ENCODE measurements around the gene ZDHHC18.

The ZDHHC18 gene

DNA sequence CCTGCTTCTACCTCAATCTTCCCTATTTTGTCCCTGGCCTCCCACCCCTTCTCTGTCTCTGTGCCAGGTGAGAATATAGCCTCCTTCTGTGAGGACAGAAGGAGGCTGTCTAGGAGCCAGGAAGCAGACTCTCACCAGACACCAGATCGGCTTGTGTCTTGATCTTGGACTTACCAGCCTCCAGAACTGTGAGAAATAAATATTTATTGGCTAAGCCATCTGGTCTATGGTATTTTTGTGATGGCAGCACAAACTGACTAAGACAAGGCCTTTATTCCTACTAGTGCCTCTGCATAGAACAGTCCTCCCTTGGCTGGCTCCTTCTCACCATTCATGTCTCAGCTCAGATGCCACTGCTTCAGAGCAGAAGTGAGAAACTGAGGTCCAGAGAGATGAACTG is 61.7 kb downstream of the ZDHHC18 start:
- H3K4me1 ChIP-seq (ENCODE audit: control insufficient read depth, insufficient read depth, low read length): peaks cover 15% of the 10 kb centered on the region
- H3K36me3 ChIP-seq (ENCODE audit: control insufficient read depth, insufficient read depth, low read length, severe bottlenecking): peaks cover 58% of the 10 kb centered on the region
- no peaks in the 10 kb centered on the region for H3K27me3 ChIP-seq (replicated peaks; ENCODE audit: control insufficient read depth, insufficient read depth, low read length)
- no peaks in the 10 kb centered on the region for H3K9me3 ChIP-seq (ENCODE audit: control insufficient read depth, low read length)
- H3K9ac ChIP-seq (ENCODE audit: low read length): peak overlapping the region; percentile 97
- no peak overlapping the region for H3K4me3 ChIP-seq (ENCODE audit: low read length)
- DNase-seq (ENCODE audit: low read depth): no peak

DNA sequence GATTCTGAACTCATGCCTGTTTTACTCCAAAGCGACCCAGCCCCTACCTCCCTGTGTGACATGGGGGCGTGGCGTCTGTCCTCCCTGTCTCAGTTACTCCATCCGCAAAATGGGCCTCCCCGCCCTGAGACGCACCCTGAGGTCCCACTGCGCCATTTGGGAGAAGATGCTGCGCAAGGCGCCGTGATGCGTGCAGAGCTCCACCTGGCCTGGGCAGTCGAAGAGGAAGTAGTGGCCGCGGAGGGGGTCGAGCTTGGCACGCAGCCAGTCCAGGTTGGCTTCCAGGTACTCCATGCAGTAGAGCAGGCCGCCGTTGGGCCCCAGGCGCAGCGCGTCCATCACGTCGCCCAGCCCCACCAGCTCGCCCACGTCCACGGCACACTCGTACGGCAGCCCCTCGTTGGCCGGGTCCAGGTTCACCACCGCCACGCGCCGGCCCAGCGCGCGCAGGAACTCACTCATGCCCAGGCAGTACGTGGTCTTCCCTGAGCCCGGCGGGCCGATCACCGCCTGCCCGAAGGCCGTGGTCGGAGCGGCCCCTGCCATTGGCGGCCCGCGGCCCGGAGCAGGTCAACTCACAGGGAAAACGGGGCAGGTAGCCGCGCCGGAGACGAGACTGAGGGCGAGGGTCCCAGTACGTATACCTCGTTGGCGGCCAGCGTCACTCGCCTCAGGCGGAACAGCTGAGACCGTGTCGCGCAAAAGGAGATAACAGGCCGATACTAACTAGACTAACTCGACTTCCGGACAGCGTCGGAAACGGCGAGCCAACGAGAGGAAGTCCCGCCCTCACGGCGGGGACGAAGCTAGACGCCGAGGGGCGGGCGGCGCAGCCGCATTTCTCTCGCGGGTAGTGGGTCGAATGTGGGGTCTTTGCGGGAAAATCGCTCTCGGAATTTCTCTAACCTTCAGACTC is 63.3 kb downstream of the ZDHHC18 start, which contains the start of gene GPN2:
Gene GPN2, minus strand, starts transcription at position 733 of the 916 bp plus-strand sequence. Its CDS starts 187 bp downstream, at position 546.
- Histone ChIP-seq H3K4me3 (ENCODE audit: low read length) (peak within 1 kb of the TSS; percentile 94), H3K9ac (ENCODE audit: low read length) (peak within 1 kb of the TSS; percentile 97), H3K4me1 (ENCODE audit: control insufficient read depth, insufficient read depth, low read length) (peaks cover 15% of the 10 kb centered on the region), H3K27me3 (replicated peaks; ENCODE audit: control insufficient read depth, insufficient read depth, low read length) (no peaks in the 10 kb centered on the region), H3K9me3 (ENCODE audit: control insufficient read depth, low read length) (no peaks in the 10 kb centered on the region), H3K36me3 (ENCODE audit: control insufficient read depth, insufficient read depth, low read length, severe bottlenecking) (peaks cover 58% of the 10 kb centered on the region)
- peak; percentile 90 for DNase-seq (ENCODE audit: low read depth)

DNA sequence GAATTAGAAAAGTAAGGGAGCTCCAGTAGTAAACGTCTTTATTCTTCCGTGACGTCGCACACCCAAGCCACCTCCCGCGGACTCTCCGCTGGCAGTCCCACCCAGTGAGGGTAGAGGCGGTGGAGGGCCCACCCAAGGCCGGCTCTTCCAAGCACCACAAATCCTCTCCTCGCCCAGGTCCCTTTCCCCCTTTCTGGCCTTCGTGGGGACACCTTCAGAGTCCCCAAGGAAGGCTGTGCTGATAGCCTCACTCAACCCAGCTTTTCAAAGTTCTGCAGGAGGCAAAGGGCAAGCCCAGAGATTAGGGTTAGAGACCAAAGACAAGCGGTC is 63.9 kb downstream of the ZDHHC18 start:
- peak overlapping the region; percentile 94 for H3K4me3 ChIP-seq (ENCODE audit: low read length)
- no peaks in the 10 kb centered on the region for H3K27me3 ChIP-seq (replicated peaks; ENCODE audit: control insufficient read depth, insufficient read depth, low read length)
- peaks cover 15% of the 10 kb centered on the region for H3K4me1 ChIP-seq (ENCODE audit: control insufficient read depth, insufficient read depth, low read length)
- H3K9ac ChIP-seq (ENCODE audit: low read length): peak overlapping the region; percentile 97
- DNase-seq (ENCODE audit: low read depth): no peak
- no peaks in the 10 kb centered on the region for H3K9me3 ChIP-seq (ENCODE audit: control insufficient read depth, low read length)
- peaks cover 58% of the 10 kb centered on the region for H3K36me3 ChIP-seq (ENCODE audit: control insufficient read depth, insufficient read depth, low read length, severe bottlenecking)

DNA sequence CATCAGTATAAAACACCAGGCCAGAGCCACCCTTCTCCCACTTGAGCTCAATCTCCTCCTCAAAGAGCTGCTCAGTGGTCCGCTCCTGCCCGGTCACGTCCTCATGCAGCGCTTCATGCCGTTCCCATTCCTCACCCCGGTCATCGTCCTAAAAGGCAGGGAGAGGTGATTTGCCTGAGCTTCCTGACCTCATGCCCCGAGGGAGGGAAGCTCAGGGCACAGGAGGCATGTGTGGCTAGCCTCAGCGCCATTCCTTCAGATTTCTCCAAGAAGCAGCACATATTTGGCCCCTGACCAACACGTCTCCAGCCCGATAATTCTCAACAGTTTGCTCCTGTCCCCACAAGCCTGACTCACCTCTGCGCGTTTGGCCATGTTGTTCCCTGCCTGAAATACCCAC is 67.8 kb downstream of the ZDHHC18 start:
- Histone ChIP-seq H3K27me3 (replicated peaks; ENCODE audit: control insufficient read depth, insufficient read depth, low read length) (no peaks in the 10 kb centered on the region), H3K4me3 (ENCODE audit: low read length) (no peak overlapping the region), H3K4me1 (ENCODE audit: control insufficient read depth, insufficient read depth, low read length) (peaks cover 15% of the 10 kb centered on the region), H3K9me3 (ENCODE audit: control insufficient read depth, low read length) (no peaks in the 10 kb centered on the region), H3K9ac (ENCODE audit: low read length) (no peak overlapping the region), H3K36me3 (ENCODE audit: control insufficient read depth, insufficient read depth, low read length, severe bottlenecking) (peaks cover 52% of the 10 kb centered on the region)
- DNase-seq (ENCODE audit: low read depth): no peak

DNA sequence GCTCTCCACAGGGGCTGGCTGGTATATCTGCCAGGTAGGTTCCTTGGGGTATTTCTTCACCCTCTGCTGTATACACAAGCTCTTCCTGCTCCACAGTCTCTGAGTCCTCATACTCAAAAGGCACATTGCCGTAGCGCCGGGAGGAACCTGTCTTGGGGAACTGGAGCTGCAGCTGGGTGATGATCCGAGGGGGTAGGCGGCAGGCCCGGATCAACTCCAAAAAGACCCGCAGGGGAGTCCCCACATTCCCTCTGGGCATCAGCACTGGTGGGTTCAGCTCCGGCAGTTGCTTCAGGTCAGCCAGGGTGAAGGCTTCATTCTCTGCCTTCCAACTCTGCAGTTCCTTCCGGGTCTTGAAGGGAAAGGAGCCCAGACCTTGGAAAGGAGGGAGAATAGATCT is 70.9 kb downstream of the ZDHHC18 start:
- Histone ChIP-seq H3K4me3 (ENCODE audit: low read length) (no peak overlapping the region), H3K27me3 (replicated peaks; ENCODE audit: control insufficient read depth, insufficient read depth, low read length) (no peaks in the 10 kb centered on the region), H3K36me3 (ENCODE audit: control insufficient read depth, insufficient read depth, low read length, severe bottlenecking) (peaks cover 46% of the 10 kb centered on the region), H3K9me3 (ENCODE audit: control insufficient read depth, low read length) (no peaks in the 10 kb centered on the region), H3K9ac (ENCODE audit: low read length) (no peak overlapping the region), H3K4me1 (ENCODE audit: control insufficient read depth, insufficient read depth, low read length) (peaks cover 17% of the 10 kb centered on the region)
- no peak for DNase-seq (ENCODE audit: low read depth)

DNA sequence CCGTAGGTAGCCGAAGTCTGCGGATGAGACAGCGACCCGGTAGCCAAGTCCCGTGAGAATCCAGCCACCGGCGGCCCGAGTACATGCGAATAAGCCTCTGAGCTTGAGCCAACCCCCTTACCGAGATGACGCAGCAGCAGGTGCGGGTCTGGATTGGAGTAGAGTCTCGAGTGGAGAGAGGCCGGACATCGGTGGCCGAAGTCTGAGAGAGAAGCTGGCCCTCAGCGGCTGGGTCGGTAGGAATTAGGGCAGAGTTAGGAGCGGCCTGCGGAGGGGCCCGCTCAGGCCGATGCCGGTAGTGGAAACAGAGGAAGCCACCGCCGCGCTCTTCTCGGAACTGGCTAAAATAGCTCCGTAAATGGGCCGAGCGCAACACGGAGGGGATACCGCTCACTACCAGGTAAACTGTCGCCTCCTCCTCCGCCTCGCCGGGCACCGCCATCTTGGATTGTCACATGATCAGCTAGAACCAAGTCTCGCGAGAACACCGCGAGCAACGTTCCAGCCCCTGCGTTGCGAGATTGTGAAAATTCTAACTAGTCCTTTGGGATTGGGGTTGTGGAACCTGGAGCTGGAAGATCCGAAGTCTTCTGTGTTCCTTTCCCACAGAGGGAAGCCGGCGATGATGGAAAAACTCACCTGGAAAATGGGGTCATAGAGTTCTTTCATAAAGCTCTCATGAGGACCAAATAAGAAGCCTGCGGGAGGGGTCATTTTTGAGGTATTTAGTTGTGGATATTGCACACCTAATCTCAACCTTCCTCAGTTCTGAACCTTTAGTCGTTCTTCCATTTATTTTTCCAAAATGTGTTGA is 73.7 kb downstream of the ZDHHC18 start, which contains the start of gene GPATCH3:
Gene GPATCH3, minus strand, starts transcription at position 467 of the 814 bp plus-strand sequence. Its CDS starts 25 bp downstream, at position 442.
- peak within 1 kb of the TSS; percentile 98 for H3K9ac ChIP-seq (ENCODE audit: low read length)
- peaks cover 19% of the 10 kb centered on the region for H3K36me3 ChIP-seq (ENCODE audit: control insufficient read depth, insufficient read depth, low read length, severe bottlenecking)
- DNase-seq (ENCODE audit: low read depth): peak; percentile 98
- no peaks in the 10 kb centered on the region for H3K27me3 ChIP-seq (replicated peaks; ENCODE audit: control insufficient read depth, insufficient read depth, low read length)
- peaks cover 17% of the 10 kb centered on the region for H3K4me1 ChIP-seq (ENCODE audit: control insufficient read depth, insufficient read depth, low read length)
- H3K4me3 ChIP-seq (ENCODE audit: low read length): peak within 1 kb of the TSS; percentile 98
- H3K9me3 ChIP-seq (ENCODE audit: control insufficient read depth, low read length): no peaks in the 10 kb centered on the region

DNA sequence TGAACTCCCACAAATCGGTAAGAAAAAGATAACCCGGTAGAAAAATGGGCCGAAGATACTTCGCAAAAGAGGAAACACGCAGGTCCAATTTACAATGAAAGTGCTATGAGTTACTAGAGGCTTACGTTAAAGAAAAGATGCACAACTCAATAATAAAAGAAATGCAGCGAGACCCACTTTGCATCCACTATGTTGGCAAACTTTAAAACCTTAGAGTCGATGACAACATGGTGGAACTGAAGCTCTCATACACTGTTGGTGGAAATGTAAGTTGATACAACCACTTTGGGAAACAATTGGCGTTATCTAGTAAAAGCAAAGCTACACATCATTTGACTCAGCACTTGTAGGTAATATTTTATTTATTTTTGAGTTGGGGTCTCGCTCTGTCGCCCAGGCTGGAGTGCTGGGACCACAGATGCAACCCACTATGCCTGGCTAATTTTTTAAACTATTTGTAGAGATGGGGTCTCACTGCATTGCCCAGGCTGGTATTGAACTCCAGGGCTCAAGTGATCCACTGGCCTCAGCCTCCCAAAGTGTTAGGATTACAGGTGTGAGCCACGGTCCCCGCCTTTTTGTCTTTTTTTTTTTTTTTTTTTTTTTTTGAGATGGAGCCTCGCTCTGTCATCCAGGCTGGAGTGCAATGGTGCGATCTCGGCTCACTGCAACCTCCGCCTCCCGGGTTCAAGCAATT is 74.5 kb downstream of the ZDHHC18 start:
- H3K27me3 ChIP-seq (replicated peaks; ENCODE audit: control insufficient read depth, insufficient read depth, low read length): no peaks in the 10 kb centered on the region
- H3K36me3 ChIP-seq (ENCODE audit: control insufficient read depth, insufficient read depth, low read length, severe bottlenecking): peaks cover 11% of the 10 kb centered on the region
- peak overlapping the region; percentile 98 for H3K9ac ChIP-seq (ENCODE audit: low read length)
- H3K9me3 ChIP-seq (ENCODE audit: control insufficient read depth, low read length): no peaks in the 10 kb centered on the region
- no peak for DNase-seq (ENCODE audit: low read depth)
- peaks cover 17% of the 10 kb centered on the region for H3K4me1 ChIP-seq (ENCODE audit: control insufficient read depth, insufficient read depth, low read length)
- H3K4me3 ChIP-seq (ENCODE audit: low read length): peak overlapping the region; percentile 98
